Cerebellar nuclear complex (tissue), 1 donor: ENCODE results near the gene TYW1.
"Not testable (repeated sequence)": the region's sequence is repeated elsewhere in the genome, so short reads cannot be mapped to it uniquely, and the experiment has no call there.

Experiments used
- DNase-seq, 2 experiments: peaks; one replicate each; lab custom pipeline; 2025; lab: John Stamatoyannopoulos, UW

TYW1 gene, protein sequence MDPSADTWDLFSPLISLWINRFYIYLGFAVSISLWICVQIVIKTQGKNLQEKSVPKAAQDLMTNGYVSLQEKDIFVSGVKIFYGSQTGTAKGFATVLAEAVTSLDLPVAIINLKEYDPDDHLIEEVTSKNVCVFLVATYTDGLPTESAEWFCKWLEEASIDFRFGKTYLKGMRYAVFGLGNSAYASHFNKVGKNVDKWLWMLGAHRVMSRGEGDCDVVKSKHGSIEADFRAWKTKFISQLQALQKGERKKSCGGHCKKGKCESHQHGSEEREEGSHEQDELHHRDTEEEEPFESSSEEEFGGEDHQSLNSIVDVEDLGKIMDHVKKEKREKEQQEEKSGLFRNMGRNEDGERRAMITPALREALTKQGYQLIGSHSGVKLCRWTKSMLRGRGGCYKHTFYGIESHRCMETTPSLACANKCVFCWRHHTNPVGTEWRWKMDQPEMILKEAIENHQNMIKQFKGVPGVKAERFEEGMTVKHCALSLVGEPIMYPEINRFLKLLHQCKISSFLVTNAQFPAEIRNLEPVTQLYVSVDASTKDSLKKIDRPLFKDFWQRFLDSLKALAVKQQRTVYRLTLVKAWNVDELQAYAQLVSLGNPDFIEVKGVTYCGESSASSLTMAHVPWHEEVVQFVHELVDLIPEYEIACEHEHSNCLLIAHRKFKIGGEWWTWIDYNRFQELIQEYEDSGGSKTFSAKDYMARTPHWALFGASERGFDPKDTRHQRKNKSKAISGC

GRCh38 chr7:66996444-66997191 lies at the start of gene TYW1:
Gene TYW1, plus strand, starts transcription at chr7:66996833. Its CDS starts 146 bp downstream, at chr7:66996979.
- peak; percentile 95 for DNase-seq

DNA sequence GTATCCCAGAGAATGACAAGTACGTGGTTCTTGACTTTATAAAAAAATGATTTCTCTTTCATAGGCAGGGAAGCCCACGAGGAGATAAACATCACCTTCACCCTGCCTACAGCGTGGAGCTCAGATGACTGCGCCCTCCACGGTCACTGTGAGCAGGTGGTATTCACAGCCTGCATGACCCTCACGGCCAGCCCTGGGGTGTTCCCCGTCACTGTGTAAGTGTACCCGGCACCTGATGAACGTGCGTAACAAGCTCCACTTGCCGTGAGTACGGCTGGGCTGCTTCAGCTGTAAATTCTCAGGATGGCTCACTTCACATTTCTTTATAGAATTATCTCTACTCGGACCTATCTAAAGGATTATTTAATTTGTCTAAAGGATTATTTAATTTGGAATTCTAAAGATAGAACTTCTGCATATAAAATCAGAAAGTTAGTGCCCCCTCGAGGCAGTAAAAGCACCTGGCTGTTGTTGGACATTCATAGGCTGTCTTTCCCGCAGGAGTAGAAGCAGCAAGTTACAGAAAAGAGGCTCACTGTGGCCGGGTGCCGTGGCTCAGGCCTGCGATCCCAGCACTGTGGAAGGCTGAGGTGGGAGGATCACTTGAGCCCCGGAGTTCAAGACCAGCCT lies 48.0 kb upstream of the TYW1 start:
- no peak for DNase-seq

GRCh38 chr7:66950311-66950710 lies 46.3 kb upstream of the TYW1 start:
- DNase-seq: no peak

DNA sequence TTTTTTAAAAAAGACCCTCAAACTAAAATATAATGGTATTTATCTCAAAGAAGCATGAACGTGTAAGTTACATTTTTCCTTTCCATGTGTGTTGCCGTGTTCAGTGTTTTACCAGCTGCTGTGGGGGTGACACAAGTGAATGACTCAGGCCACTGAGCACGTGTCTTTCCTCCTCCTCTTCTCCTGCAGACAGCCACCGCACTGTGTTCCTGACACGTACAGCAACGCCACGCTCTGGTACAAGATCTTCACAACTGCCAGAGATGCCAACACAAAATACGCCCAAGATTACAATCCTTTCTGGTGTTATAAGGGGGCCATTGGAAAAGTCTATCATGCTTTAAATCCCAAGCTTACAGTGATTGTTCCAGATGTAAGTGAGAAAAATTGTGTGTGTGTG lies 45.9 kb upstream of the TYW1 start:
- no peak for DNase-seq

DNA sequence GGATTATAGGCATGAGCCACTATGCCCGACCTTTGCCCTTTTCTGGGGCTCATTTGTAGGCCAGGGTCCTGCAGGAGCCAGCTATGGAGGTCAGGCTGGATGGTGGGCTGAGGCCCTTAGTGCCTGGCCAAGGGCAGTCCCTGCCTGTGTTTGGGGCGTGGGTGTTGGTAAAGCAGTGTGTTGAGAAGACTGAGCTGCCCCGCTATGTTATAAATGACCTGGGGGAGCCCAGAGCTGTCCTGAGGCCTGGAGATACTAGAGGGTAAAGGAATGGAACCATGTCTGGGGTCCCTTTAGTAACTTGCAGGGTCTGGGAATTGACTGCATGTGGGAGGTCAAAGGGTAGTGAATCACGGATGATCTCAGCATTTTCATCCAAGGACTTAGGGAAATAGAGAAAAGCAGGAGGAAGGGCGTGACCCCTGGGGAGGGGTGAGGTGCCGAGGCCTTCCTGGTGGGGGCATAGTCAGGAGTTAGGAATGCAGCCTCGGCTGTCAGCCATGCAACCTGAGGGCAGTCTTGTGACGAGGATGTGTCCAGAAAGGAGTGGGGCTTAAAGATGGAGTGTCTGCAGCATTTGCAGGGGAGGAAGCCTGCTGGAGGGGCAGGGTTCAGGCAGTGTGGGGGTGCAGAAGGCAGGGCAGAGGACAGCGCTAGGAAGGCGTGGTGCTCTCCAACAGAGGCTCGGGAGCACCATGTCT lies 44.1 kb upstream of the TYW1 start:
- no peak for DNase-seq

DNA sequence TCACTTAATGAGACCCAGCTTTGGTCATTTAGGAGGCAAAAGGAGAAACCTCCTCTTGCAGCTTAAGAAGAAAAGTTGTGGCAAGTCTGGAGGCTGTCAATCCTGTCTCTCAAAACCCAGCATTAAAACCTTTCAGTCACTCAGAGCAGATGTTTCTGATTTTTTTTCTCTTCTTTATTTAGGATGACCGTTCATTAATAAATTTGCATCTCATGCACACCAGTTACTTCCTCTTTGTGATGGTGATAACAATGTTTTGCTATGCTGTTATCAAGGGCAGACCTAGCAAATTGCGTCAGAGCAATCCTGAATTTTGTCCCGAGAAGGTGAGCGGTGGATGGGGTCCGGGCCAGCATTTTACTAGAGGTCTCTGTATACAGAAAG lies 43.6 kb upstream of the TYW1 start:
- no peak for DNase-seq

DNA sequence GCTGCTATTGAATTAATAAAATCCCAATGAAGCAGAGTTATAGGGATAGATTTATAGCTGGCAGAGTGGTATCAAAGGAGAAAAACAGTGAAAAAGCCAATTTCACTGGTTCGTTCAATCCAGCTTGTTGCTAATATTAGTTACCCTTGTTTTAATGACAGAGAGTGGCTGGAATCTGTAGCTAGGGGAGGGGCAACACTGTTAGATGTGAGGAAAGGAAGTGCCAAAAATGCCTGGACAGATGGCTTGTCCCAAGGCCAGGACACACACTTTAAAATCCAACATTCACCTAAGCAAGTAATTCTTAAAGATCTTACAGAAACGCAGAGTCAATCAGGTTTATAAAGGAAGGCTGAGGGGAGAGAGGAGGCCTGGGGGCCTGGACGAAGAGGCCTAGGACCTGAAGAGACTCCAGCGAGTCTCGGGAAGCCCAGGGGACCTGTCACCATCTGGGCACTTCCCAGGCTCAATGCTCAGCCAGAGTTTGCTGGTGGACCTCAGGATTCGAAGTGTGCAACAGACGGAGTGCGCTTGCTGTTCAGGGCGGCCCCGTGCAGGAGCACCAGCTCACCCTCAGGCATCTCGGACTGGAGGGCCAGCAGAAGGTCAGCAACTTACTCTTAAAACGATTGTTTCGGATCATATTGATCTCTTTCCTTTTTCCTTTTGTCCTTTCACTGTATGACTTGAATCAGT lies 38.9 kb upstream of the TYW1 start:
- no peak for DNase-seq

DNA sequence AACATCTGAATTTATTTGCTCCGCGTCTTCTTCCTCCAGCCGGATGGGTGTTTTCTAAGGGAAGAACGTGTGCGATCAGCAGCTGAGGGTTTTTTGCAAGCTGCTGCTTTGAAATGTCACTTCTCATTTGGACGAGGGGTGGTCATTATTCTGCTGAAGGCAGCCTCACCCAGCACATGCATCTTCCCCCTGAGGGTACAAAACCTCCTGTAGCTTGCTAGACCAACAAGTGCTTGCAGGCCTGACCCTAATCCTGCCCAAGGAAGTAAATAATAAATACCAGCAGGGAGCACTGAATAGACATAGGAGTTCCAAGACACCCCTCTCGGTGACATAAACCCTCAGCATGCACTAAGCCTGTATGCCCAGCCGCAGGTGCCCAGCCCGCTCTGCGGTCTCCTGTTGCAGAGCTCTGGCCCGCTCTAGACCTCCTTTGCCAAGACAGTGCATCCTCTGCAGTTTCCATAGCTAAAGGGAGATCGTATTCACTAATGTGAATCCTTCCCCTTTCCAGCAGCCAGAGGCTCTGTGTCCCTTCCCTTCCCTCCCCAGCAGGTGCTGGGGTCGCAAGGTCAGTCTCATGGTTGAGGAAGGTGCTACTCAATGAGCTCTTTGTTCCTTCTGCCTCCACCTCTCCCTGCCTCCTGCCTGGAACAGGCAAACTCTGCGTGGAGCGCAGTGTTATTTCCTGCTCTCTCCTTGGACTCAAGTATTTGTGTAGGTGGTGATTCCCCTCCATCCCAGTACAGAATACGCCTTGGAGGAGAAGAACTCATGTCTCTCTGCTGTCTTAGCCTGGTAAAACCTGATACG lies 37.9 kb upstream of the TYW1 start:
- no peak for DNase-seq

DNA sequence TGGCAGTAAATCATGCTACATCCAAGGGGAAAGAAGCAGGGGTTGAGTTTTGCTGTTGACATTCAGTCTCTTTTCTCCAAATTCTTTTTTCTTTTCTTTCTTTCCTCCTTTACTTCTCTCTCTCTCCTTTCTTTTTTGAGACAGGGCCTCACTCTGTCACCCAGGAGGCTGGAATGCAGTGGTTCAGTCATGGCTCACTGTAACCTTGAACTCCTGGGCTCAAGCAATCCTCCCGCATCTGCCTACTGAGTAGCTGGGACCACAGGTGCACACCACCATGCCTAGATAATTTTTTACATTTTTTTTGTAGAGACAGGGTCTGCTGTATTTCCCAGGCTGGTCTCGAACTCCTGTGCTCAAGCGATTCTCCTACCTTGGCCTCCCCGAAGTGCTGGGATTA lies 36.4 kb upstream of the TYW1 start:
- no peak for DNase-seq

DNA sequence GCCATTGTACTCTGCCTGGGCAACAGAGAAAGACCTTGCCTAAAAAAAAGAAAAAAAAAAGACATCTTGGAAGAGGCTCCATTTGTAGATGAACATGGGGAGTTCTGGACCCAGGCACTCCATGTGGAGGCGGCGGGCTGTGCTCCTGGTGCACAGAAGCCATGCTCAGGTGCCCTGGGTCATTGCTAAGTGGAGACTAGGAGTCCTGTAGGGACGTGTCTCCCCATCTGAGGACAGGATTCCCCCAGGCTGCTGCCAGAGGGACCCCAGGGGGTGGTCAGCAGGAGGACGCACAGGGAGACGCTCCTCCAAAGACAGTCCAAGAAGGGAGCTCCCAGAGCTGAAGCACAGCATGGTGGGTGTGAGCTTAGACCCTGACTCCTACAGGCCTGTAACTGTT lies 35.5 kb upstream of the TYW1 start:
- DNase-seq: no peak

GRCh38 chr7:66964411-66964810 lies 32.2 kb upstream of the TYW1 start:
- DNase-seq: no peak

- DNase-seq: no peak
Observed at GRCh38 chr7:66967029-66967428, 29.6 kb upstream of the TYW1 start.

DNA sequence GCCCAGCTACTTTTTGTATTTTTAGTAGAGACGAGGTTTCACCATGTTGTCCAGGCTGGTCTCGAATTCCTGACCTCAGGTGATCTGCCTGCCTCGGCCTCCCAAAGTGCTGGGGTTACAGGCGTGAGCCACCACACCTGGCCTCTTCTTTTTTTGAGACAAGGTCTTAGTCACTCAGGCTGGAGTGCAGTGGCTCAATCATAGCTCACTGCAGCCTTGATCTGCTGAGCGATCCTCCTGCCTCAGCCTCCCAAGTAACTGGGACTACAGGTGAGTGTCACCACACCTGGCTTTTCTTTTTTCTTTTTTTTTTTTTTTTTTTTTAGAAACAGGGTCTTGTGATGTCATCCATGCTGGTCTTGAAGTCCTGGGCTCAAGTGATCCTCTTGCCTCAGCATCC lies 27.6 kb upstream of the TYW1 start:
- DNase-seq: not testable (repeated sequence)

- no peak for DNase-seq
Observed at GRCh38 chr7:66970310-66970709, 26.3 kb upstream of the TYW1 start.

DNA sequence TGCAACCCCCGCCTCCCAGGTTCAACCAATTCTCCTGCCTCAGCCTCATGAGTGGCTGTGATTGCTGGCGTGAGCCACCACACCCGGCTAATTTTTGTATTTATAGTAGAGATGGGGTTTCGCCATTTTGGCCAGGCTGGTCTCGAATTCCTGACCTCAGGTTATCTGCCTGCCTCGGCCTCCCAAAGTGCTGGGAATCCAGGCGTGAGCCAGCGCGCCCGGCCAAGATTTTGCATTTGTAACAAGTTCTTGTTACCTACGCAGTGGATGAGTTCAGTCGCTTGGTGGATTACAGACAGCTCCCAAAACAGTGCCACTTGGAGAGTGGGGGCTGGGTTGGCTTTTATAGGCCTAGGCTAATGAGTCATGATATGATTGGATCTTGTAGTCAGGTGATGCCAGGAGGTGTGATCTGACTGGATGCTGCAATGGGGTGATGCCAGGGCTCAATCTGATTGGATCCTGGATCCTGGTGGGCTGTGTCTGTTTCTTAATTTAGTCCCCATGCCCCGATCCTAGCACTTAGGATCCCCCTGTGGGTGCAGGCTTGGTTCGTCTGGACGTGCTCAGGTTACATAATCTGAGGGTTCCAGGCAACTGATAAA lies 21.5 kb upstream of the TYW1 start:
- DNase-seq: no peak

DNA sequence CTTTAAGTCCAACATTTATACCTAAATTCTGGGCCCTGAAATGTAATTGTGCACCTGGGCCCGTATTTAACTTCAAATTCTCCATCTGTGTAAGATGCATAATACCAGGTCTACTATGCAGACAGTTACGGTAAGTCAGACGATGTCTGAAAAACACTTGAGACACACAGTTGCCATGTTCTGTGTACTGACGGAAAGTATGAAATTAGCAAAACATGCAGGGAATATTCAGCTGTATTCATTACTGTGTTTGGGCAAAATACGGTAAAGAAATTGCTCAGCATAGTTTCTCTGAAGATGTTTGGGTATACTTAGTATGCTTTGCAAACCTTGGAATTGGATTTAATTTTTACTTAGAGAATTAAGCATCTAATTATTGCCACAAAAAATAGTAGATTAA lies 18.3 kb upstream of the TYW1 start:
- not testable (repeated sequence) for DNase-seq

- DNase-seq: not testable (repeated sequence)
Observed at GRCh38 chr7:66979013-66979412, 17.6 kb upstream of the TYW1 start.

GRCh38 chr7:66980336-66980735 lies 16.3 kb upstream of the TYW1 start:
- not testable (repeated sequence) for DNase-seq

DNA sequence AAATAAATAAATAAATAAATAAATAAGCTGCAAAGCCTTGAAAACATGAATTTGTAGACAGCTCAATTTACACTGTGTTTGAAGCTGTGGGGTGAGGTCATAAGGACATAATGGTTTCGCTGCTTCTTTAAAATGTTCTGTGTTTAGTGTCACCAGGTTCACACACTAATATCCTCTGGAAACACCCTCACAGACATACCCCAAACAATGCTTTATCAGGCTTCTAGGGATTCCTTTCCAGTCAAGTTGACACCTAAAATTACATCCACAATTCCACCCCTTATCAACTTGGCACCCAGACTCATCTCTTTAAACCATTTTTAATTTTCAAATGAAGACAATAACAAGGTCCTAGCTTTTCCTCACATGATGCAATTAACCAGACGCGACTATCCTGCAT lies 7.1 kb upstream of the TYW1 start:
- not testable (repeated sequence) for DNase-seq

DNA sequence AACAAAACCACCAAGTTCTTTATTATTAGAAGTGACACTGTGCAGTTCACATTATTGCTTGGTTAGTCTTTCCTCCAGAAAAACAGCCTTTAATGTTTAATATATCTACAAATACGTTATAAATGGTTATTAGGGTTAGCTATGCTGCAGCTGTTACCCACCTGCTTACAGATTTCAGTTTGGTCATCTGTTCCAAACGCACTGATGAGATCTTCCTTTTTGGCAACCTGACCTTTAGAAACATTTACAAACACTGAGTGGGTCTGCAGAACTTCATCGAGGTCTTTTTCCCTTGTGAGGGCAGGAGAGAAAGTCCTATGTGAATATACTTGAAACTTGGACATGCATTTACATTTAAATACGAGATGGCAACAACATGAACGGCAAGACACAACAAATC lies 2.6 kb upstream of the TYW1 start:
- not testable (repeated sequence) for DNase-seq
